Stimulated activated CD8-positive, alpha-beta memory T cell treated with anti-CD3 and anti-CD28 coated beads, Interleukin-12 subunit alpha, Interleukin-12 subunit beta, amount 100 ng/mL, for 24 hours (primary cell): Measurements from ENCODE around the gene SCN10A.
A peak's percentile ranks its signal among the peaks of the same experiment; 100 is the strongest.

Experiments used
- DNase-seq: peaks from one replicate; pipeline ENCODE4 v3.0.0-alpha.2; 2020; ENCODE audit errors: extremely low read depth

Gene SCN10A

DNA sequence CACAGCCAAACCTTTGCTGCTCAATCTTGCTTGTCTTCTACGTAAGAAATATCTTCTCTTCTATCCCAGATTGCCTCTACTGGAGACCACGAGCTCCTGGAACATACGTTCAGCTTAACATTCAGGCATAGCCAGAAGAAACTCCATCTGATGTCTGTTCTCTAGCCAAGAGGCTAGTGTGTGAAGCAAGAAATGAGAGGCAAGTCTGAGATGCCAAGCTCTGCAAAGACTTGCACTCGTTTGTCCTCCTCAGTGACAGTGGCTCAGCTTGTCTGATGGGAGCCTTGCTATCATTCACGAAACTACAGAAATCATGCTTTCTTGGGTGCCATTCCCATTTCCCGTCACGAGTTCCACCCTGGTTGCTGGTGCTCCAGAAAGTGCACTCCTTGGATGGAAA, at the start of gene SCN10A:
SCN10A (minus strand) TSS at position 192 of the 400 bp plus-strand sequence. CDS start 22,207 bp downstream, outside the sequence.
- DNase-seq = no peak

DNA sequence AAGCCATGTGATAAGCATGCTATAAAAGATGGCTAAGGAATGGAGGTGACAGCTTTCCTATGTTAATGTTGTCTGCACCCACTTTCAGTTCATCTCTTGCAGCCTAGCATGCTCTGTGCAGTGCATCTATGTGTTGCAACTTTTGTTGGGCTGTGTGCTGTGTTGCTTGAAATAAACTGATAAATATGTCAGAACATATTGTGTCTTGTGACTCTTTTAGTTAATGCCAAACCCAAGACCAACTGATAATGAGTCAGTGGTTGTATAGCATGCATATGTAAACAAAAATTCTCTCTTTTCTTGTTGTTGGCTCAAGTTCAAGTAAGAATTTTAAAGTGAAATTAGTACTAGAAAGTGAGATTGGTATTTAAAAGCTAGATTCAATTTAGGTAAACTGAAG, 37.0 kb upstream of the SCN10A start:
- DNase-seq = no peak

DNA sequence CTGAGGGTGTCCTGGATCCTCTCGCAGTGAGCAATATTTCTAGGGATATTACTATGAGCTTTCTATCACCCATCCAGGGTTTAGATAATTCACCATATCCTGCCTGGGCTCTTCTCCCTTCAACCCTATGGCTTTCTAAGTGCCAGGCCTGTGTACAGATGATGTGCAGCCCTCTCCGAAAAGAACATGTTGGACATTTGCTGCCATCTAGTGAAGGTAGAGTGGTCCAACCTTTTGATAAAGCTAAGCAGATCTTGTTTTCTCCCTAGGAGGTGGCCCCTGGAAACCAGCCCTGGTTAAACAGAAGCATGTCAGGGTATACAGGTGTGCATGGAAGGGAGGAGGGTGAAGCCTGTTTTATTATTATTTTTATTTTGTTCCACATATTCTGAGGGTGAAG, 27.9 kb upstream of the SCN10A start:
- no peak for DNase-seq

DNA sequence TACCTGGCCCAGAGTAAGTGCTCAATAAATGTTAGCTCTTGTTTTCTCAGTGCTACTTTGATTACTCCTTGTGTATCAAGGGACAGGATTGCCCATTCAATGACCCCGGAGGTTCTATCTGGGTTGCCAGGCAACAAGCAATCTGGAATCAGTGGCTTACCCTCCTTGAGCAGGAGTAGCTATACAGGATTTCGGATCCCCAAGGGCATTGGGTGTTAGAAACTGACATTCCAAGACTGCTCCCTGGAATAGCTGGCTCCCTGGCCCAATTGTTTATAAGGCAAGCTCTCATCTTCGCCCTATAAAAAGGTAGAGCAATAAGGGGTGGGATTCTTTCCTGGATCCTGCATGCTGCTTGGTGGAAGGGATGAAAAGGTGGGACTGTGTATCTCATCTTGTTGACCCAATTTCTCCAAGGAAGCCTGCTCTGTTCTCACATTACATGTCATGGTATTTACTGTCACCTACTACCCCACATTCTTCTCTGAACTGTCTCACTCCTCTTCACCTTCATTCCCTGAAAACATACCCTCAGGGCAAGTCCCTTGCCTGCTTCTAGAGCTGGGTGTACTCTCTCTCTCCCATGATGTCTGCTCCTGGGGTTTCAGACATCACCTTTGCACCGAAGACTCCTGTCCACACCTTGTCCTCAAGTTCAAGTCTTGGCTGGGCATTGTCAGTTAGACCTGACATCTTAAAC, 26.4 kb upstream of the SCN10A start:
- no peak for DNase-seq

DNA sequence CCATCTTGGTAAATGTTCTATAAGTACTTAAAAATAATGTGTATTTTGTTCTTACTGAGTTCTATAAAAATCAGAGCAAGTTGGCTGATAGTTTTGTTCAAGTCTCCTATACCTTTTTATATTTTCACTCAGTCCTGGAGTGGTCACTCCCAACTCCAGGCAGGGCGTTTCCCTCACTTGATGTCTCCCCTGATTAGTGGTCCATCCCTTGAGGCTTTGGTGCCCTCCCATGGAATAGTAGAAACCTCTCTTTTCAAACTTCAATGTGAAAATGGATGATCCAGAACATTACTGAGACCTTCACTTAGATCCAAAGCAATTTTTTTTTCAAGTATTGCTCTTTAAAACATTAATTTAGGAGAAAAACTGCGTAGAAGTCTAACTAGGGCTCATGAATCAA, 25.0 kb upstream of the SCN10A start:
- DNase-seq = no peak

DNA sequence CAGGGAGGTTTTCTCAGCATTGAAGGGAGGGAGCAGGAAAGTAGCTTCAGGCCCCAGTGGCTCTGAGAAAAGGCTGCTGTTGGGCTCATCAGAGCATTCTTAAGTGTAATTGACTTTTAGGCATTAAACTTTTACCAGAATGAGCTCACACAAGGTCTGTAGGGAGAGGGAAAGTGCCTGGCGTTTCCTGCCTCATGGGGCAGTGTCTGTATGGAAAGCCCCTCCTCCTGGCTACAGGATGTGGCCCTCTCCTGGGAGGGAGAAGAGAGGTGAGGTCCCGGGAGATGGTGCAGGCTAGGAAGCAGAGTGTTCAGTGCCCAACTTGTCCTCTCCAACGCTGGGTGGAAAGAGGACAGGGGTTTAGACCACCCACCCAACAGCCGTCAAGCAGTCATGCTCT, 21.3 kb upstream of the SCN10A start:
- no peak for DNase-seq

DNA sequence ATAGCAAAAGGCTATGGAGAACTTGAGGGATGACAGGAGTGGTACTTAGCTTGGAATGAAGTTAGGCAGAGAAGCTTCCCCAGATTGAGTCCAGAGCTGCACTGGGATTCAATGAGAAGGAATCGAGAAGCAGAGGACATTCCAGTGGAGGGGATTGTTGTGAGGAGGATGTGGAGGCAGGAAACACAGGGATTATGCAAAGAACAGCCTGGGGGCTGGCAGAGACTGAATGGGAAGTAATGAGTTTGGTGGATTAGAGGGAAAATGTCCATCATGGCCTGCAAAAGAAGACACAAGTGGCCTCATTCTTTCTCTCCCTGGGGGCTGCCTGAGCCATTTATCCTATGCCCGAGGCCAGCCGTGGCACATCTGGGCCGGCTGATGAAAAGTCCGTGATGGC, 20.5 kb upstream of the SCN10A start:
- no peak for DNase-seq

DNA sequence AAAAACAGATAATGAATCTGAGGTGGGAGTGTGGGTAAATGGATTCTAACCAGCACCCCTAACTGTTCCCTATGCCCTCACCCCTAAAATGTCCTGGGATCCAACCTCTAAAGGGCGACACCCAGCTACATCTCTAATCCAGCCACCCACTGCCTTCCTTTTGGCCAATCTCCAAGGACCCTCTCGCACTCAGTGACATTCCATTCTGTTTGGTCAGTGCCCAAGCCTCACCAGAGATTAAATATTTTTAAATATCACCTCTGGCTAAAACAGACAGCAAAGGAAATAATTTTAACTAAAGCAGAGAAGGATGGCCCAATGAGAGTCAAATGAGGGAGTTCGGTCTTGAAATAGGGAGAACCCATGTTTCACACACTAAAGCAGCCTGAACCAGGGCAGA, 19.9 kb upstream of the SCN10A start:
- DNase-seq = no peak

DNA sequence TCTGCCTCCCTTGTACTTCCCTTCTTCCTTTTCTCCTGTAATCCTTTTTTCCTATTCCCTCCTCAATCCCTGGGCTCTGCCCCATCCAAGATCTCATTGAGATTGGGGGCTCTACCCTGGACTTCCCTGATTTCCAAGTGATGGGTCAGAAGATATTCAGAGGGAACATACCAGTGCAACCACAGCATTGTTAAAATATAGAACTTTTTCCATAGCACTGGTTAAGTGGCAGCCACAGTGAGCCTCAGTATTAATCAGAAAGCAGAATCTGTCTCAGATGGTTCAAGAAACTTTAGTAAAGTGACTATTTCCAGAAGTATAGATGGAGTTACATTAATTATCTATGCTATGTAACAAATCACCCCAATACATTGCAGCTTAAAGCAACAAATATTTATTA, 18.7 kb upstream of the SCN10A start:
- DNase-seq = no peak

DNA sequence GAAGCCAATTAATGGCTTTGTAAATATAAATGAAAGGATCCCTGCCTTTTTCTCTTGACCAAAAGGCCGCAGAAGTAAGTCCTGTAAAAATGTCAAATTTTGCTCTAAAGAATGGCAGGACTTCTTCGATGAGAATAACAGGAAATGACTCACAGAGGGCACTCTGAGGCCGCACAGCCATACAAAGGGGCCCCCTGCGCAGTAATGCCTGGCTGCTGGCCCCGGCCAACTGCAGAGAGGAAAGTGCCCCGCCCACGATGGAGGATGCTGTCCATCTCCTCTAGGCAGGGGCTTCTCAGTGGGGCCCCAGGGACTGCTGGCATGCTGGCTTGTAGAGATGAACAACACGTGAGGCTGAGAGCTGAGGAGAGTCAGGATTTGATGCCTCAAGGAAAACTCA, 18.1 kb upstream of the SCN10A start:
- peak; percentile 2 for DNase-seq

DNA sequence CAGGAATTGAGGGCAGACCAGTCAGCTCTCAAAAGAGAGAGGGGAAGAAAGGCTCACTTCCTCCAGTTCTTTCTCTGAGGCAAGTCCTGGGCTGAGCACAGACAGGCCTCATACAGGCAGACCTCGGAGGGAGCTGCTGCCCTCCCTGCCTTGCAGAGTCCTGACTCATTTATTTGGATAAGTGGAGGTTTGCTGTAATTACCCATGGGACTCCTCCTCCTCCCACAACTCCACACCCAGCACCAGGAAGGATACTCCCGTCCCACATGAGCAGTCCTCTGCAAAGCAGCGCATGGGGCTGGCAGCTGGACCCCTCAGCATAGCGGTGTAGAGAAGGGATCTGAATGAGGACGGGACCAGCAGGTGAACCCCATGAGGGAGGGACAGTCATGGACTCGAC, 13.4 kb upstream of the SCN10A start:
- DNase-seq = no peak

DNA sequence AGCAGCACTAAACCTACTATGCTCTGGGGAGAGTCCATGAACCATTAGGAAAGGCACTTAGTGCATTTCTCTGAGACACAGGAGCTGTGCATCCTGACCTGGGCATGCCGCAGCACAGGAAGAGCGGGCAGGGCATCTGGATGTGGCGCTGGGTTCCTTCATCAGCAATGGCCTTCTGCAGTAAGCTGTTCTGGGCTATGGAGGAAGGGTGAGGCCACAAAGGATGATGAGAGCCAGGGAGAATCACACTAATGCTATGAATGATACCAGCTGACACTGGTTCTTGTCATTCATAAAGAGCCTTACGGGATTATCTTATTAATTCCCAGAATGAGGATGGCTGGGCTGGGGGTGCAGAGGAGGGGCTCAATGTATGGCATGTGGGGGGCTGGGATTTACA, 12.7 kb upstream of the SCN10A start:
- no peak for DNase-seq

DNA sequence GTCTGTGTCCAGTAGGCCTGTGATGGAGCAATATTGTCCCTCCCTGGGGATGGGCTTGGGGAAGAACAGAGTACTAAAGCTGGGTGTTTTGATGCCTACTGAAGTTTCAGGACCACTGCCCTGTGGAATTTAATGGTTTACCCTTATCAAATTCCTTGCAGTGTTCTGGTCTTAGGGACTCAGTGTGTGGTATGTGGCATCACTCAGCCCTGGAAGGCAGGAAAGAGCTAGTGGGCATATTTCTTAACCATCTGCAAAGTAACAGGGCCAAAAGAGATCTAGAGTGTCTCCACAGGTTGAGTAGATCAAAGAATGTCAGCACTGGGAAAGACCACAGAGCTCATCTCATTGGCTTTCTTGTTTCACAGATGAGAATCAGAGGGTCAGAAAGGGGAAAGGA, 11.8 kb upstream of the SCN10A start:
- DNase-seq = no peak

DNA sequence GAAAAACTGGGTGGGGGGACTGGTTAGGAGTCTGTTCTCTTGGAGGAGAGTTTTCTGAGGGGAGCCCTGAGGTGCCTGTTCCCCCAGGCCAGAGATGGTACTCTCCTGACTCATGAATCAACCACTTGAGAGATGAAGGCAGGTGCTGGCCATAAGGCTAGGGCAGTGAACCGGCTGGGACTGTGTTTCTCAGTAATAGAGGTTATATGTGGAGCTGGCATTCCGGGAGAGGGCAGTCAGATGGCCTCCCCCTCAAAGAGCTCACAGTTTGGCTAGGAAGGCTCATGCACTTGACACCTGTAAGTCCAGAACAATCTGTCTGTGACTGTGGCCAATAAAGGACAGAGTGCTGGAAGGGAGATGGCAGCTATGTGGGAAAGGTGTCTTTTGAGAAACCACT, 10.0 kb upstream of the SCN10A start:
- no peak for DNase-seq

DNA sequence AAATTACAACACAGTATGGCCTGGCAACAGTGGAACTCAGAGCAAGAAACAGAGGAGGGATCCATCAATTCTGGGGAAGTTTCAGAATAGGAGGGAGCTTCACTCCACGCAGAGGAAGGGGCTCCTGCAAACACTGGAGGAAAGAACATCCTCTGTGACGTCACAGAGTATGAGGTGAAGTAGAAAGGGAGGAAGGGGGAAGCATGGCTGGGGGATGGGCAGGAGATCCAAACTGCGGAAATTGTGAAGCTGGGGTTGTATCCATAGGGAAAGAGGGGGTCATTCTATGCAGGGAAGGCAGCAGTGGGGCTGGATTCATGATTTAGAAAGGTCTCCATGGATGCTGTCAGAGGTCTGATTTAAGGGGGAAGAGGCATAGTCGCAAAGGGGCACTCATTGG, 8.3 kb upstream of the SCN10A start:
- DNase-seq = no peak

DNA sequence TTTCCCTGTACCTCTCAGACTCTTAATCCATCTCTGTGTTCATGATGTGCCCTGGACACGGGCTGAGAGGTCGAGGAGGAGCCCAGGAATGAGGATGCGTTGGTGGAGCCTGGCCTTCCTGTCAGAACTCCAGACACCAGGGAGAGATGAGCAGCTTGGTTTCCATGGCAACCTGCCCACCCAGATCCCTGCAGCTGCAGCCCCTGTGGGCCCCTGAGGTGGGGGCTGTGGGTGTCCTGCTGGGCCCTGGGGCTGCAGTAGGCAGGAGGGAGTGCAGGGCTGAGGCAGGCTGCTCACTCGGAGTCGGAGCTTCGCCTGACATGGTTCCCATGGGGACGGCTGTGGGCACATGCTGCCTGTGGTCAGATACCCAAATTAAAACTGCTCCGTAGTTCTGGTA, 7.7 kb upstream of the SCN10A start:
- no peak for DNase-seq

DNA sequence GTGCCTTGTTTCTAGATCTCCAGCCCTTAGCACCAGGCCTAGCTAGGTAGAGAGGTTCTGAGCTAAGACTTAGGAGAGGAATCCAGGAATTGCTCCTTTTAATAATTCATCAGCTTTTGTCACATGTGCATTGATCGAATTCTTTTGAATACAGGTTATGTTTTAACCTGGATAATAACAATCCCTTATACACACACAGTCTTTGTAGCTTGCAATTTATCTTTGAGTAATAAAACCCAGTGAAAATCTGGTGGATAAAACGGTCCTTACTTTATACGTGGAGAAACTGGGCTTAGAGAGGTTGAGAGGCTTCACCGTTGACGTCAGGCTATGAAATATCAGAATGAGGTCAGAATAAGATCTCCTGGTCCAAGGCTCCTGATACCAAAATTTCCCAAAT, 7.2 kb upstream of the SCN10A start:
- no peak for DNase-seq

DNA sequence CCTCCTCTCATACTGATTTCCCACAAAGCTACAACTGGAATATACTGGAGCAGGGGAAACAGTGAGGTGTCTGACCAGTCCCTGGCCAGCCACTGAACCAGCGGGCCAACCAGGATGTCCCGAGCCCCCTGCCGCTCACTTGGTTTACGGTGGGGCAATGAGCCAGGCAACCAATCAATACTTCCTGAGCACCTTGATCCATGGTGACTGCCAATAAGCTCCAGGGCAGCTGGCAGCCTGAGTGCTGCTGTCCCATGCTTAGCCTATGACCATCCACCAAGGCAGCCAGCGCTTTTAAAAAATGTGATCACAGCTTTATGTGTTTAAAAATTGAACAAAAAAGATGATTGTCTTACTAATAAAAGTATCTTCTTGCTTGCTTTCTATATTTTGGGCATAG, 4.2 kb downstream of the SCN10A start:
- no peak for DNase-seq

DNA sequence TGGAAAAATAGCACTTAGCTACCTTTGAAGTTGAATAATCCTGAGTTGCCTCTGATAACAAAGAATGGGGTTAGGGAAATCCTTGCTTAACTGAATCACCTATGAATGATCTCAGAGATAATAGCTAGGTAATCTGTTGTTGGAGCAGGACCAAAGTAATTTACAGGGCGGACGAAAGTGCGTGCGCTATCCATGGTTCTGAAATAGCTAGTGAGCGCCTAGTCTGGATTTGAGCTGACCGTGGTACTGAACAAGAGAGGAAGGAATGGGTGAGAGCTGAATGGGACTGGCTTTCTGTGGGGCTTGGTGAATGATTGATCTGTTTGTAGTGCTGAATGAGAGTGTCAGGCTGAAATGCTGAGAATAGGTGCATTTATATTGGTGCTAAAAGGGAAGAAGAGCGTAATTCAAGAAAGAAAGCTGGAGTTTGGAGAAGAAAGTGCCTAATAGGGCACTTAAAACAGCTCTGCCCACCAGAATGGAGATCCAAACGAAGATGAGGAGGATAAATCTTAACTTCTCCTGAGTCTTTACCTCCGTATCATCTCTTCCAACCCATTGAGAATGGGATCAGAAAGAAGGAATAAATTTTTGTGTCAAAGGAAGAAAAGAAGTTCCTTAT, 10.1 kb downstream of the SCN10A start:
- DNase-seq = no peak

DNA sequence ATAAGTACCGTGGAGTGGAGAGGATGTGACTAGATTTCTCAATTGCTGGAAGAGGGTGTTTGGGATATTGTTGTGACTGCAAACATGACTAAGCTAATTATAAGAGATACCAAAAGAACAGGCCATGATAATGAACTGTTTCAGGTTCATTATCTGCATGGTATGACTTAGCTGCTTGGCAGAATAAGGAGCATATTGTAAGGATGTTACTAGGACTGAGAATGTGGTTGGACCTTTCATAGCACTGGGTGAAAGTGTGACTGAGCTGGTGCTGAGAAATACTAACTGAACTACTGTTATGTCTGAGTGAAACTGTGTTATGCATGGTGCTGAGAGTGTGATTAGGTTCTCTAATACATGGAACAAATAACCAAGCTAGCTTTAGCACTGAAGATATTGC, 11.0 kb downstream of the SCN10A start:
- DNase-seq = no peak

DNA sequence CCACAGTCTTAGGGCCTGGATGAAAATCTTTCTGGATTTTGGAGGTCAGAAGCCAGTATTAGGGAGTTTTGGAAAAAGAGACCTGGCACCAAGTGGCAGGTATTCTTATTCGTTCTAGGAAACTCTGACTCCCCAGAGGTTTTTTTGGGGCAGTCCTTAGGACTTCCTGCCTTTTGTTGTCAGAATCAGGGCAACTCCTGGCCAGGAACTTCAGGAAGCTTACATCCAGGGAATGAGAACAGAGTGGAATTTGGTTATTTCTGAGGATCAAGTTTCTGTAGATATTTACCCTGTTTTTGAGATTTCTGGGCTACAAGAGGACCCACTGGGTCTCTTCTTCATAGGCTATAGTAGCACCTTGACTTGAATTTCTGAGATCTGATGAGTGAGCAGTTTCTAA, 15.5 kb downstream of the SCN10A start:
- no peak for DNase-seq

DNA sequence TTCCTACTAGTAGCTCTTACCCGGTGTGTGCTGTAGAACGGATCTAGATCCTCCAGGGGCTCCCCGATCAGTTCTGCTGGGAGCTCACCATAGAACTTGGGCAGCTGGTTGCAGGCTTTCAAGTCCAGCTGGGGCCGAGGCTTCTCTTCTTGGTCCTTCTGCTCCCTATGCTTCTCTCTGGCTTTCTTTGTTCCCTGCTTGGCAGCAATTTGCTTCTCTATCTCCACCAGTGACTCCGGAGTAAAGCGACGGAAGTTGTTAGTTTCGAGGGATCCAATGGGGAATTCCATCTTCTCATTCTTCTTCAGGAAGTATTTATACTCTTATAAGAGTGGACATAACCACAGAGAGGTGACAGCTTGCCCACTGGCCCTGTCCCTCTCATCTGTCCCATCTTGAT, 22.3 kb downstream of the SCN10A start:
- no peak for DNase-seq

DNA sequence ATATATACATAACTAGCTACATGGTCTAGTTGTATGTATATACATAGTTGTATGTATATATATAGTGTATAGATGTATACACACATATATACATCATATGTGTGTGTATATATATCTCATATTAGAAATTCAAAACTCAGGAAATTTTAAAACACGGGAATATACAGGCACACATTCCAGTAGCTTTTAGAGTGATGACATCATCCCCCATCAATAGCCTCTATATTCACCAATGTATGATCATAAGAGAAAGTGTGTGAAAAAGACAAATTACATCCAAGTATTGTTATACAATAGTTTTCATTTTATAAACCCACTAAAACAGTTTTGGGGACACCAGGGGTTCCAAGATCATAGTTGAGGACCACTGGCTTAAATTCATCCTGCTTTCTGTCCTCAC, 23.0 kb downstream of the SCN10A start:
- no peak for DNase-seq

DNA sequence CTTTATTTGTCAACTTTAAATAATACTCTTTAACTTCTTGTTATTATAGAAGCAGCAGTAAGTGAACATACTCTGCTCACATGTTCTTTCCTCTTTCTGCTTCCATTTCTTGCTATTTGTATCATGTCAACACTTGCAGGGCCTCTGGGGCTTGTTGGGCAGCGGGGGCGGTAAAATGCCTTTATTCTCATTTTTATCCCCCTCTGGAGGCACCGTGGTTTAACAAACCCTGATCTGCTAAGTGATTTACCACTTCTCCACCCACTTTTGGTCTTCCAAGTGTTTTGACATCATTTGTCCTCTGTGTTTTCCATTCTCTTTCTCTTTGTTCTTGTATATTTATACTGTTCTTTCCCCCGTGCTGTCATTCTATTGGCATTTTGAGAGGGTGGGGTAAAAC, 33.9 kb downstream of the SCN10A start:
- no peak for DNase-seq
